Measurements from ENCODE around the gene FAM25G.
"Not testable (repeated sequence)": the region's sequence is repeated elsewhere in the genome, so short reads cannot be mapped to it uniquely, and the experiment has no call there.

Gene FAM25G

GRCh38 chr10:47458466-47459154, 32.9 kb downstream of the FAM25G start:
- Mint-ChIP-seq H3K4me1 (no peaks in the 10 kb centered on the region), H3K27me3 (peaks cover 36% of the 10 kb centered on the region), H3K4me3 (no peak overlapping the region), H3K9me3 (no peaks in the 10 kb centered on the region), H3K36me3 (ENCODE audit: insufficient read depth) (no peaks in the 10 kb centered on the region), H3K27ac (ENCODE audit: low read depth) (no peak overlapping the region)
- ATAC-seq (replicated peaks; ENCODE audit: extremely low read depth, poor library complexity, severe bottlenecking) (no peak), DNase-seq (ENCODE audit: low spot score in 2 of 2) (no peak)

GRCh38 chr10:47457826-47458225, 33.7 kb downstream of the FAM25G start:
- Mint-ChIP-seq H3K36me3 (ENCODE audit: insufficient read depth) (no peaks in the 10 kb centered on the region), H3K4me1 (no peaks in the 10 kb centered on the region)

GRCh38 chr10:47457528-47457820, 34.0 kb downstream of the FAM25G start:
- no peaks in the 10 kb centered on the region for H3K36me3 Mint-ChIP-seq (ENCODE audit: insufficient read depth)
- DNase-seq (ENCODE audit: low spot score in 2 of 2): no peak
- no peaks in the 10 kb centered on the region for H3K9me3 Mint-ChIP-seq
- no peak overlapping the region for H3K27ac Mint-ChIP-seq (ENCODE audit: low read depth)
- ATAC-seq (replicated peaks; ENCODE audit: extremely low read depth, poor library complexity, severe bottlenecking): no peak
- H3K4me1 Mint-ChIP-seq: no peaks in the 10 kb centered on the region
- H3K4me3 Mint-ChIP-seq: no peak overlapping the region
- peaks cover 36% of the 10 kb centered on the region for H3K27me3 Mint-ChIP-seq

More at GRCh38 chr10:47457826-47458225, 33.7 kb downstream of the FAM25G start:
- H3K9me3 Mint-ChIP-seq: no peaks in the 10 kb centered on the region
- no peak overlapping the region for H3K4me3 Mint-ChIP-seq
- peaks cover 36% of the 10 kb centered on the region for H3K27me3 Mint-ChIP-seq
- ATAC-seq (replicated peaks; ENCODE audit: extremely low read depth, poor library complexity, severe bottlenecking): no peak
- DNase-seq (ENCODE audit: low spot score in 2 of 2): no peak
- H3K27ac Mint-ChIP-seq (ENCODE audit: low read depth): no peak overlapping the region

GRCh38 chr10:47456794-47457527, 34.5 kb downstream of the FAM25G start:
- Mint-ChIP-seq H3K27ac (ENCODE audit: low read depth) (no peak overlapping the region), H3K9me3 (no peaks in the 10 kb centered on the region), H3K4me3 (no peak overlapping the region), H3K4me1 (no peaks in the 10 kb centered on the region), H3K27me3 (peaks cover 36% of the 10 kb centered on the region), H3K36me3 (ENCODE audit: insufficient read depth) (no peaks in the 10 kb centered on the region)
- no peak for DNase-seq (ENCODE audit: low spot score in 2 of 2)
- ATAC-seq (replicated peaks; ENCODE audit: extremely low read depth, poor library complexity, severe bottlenecking): no peak

DNA sequence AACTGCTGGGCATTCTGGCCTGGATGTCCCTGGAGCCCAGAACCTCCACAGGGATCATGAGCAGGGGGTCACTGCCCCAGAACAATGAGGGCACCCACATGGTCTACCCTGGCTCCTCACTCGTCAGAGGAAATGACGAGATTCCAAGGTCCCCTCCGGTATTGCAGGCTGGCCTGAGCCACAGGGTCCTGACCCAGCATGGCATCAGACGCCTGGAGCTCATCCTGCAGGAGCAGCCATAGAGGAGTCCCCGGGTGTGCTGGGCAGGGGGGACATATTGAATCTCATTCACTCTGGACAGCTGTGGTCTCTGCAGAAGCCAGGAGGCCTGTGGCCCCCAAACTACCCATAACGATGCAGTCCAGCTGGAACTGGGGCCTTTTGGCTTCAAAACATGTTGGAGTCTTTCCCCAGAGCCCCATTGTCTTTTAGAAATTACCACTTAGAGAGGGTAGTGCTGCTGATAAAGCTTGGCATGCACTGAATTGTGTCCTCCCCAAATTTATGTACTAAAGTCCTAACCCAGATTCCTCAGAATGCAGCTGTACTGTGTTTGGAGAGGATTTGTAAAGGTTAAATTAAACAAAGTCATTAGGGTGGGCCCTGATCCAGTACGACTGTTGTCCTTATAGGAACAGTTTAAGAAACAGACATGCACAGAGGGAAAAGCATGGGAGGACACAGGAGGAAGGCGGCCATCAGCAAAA, 35.3 kb downstream of the FAM25G start:
- no peaks in the 10 kb centered on the region for H3K36me3 Mint-ChIP-seq (ENCODE audit: insufficient read depth)
- H3K4me3 Mint-ChIP-seq: no peak overlapping the region
- H3K9me3 Mint-ChIP-seq: no peaks in the 10 kb centered on the region
- no peaks in the 10 kb centered on the region for H3K4me1 Mint-ChIP-seq
- ATAC-seq (replicated peaks; ENCODE audit: extremely low read depth, poor library complexity, severe bottlenecking) (no peak), DNase-seq (ENCODE audit: low spot score in 2 of 2) (no peak)
- peaks cover 36% of the 10 kb centered on the region for H3K27me3 Mint-ChIP-seq
- H3K27ac Mint-ChIP-seq (ENCODE audit: low read depth): no peak overlapping the region

DNA sequence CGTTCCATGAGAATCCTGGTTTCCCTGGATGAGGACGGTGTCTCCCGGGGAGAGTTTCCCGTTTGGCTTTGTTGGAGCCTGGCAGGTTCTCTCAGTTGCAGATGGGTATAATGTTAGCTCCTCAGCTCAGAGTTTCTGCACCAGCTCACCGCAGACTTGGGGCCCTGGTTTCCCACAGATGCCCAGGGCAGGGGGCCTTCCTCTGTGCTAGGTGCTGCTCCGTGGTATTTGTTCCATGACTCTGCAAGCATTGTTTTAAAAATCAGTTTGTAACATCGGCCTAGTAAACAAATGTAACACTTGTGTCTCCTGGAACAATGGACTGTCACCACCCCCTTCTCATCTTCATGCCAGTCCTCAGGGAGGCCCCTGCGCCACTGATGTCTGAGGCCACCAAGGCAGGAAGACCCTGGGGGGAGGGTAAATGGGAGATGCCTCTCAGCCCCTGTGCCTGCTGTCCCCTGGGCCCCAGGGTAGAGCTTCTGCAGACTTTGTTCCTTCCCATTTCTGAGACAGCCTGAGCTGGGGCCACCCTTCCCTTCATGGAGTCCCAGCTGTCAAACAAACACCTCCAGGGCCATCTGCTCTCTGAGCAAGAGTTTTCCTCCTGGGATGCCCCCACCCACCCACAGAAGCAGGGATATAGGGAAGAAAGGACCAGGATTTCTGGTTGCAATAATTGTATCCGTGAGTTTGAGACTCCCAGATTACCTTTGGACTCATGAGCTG, 36.0 kb downstream of the FAM25G start:
- not testable (repeated sequence) for H3K4me3 Mint-ChIP-seq; H3K36me3 Mint-ChIP-seq (ENCODE audit: insufficient read depth); ATAC-seq (replicated peaks; ENCODE audit: extremely low read depth, poor library complexity, severe bottlenecking); H3K9me3 Mint-ChIP-seq; H3K4me1 Mint-ChIP-seq; H3K27ac Mint-ChIP-seq (ENCODE audit: low read depth); DNase-seq (ENCODE audit: low spot score in 2 of 2)
- H3K27me3 Mint-ChIP-seq: peaks cover 36% of the 10 kb centered on the region

DNA sequence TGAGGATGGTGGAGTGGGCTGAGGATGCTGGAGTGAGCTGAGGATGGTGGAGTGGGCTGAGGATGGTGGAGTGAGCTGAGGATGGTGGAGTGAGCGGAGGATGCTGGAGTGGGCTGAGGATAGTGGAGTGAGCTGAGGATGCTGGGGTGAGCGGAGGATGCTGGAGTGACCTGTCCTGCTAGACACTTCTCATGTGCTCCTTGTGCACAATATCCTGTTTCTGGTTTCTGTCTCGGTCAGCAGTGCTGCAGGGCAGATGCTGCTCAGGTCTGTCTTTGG, 36.8 kb downstream of the FAM25G start:
- Mint-ChIP-seq H3K27ac (ENCODE audit: low read depth) (no peak overlapping the region), H3K36me3 (ENCODE audit: insufficient read depth) (no peaks in the 10 kb centered on the region), H3K9me3 (no peaks in the 10 kb centered on the region), H3K4me1 (no peaks in the 10 kb centered on the region), H3K27me3 (peaks cover 36% of the 10 kb centered on the region), H3K4me3 (no peak overlapping the region)
- ATAC-seq (replicated peaks; ENCODE audit: extremely low read depth, poor library complexity, severe bottlenecking): no peak
- DNase-seq (ENCODE audit: low spot score in 2 of 2): no peak

- no peak for DNase-seq (ENCODE audit: low spot score in 2 of 2)
- ATAC-seq (replicated peaks; ENCODE audit: extremely low read depth, poor library complexity, severe bottlenecking): no peak
- H3K4me1 Mint-ChIP-seq: no peaks in the 10 kb centered on the region
- H3K9me3 Mint-ChIP-seq: no peaks in the 10 kb centered on the region
- peaks cover 36% of the 10 kb centered on the region for H3K27me3 Mint-ChIP-seq
- H3K36me3 Mint-ChIP-seq (ENCODE audit: insufficient read depth): no peaks in the 10 kb centered on the region
- H3K27ac Mint-ChIP-seq (ENCODE audit: low read depth): no peak overlapping the region
- H3K4me3 Mint-ChIP-seq: no peak overlapping the region
These were observed 37.3 kb downstream of the FAM25G start for GRCh38 chr10:47454008-47454779.

GRCh38 chr10:47453141-47454007, 38.1 kb downstream of the FAM25G start:
- Mint-ChIP-seq H3K4me1 (no peaks in the 10 kb centered on the region), H3K27ac (ENCODE audit: low read depth) (no peak overlapping the region), H3K9me3 (no peaks in the 10 kb centered on the region), H3K36me3 (ENCODE audit: insufficient read depth) (no peaks in the 10 kb centered on the region), H3K27me3 (peaks cover 28% of the 10 kb centered on the region), H3K4me3 (no peak overlapping the region)
- ATAC-seq (replicated peaks; ENCODE audit: extremely low read depth, poor library complexity, severe bottlenecking) (no peak), DNase-seq (ENCODE audit: low spot score in 2 of 2) (no peak)

GRCh38 chr10:47452495-47453140, 38.9 kb downstream of the FAM25G start:
- Mint-ChIP-seq H3K4me3 (no peak overlapping the region), H3K9me3 (no peaks in the 10 kb centered on the region)
- ATAC-seq (replicated peaks; ENCODE audit: extremely low read depth, poor library complexity, severe bottlenecking): no peak

DNA sequence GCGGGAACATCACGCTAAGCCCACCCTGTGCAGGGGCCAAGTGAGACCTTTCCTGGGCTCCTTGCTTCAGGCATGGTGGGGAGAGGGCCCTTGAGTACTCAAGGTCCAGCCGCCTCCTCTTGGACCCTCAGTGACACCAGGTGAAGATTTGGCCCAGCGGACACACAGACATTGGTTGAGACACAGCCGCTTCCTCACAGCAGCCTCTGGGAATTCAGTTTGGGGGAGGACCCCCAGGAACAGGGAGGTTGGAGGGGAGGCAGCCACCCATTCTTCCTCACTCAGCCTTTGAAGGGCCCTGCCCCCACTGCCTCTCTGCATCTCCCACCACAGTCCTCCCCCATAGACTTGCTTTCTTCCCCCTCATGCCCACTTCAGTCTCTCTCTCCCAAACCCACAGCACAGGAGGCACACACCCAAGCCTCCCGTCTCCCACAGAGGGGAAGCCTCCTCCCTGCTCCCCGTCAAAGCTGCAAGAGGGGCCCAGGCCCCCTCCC, 39.5 kb downstream of the FAM25G start:
- Mint-ChIP-seq H3K36me3 (ENCODE audit: insufficient read depth) (peaks cover 2% of the 10 kb centered on the region), H3K4me1 (no peaks in the 10 kb centered on the region), H3K27me3 (peaks cover 20% of the 10 kb centered on the region), H3K27ac (ENCODE audit: low read depth) (no peak overlapping the region), H3K9me3 (no peaks in the 10 kb centered on the region), H3K4me3 (no peak overlapping the region)
- DNase-seq (ENCODE audit: low spot score in 2 of 2) (no peak), ATAC-seq (replicated peaks; ENCODE audit: extremely low read depth, poor library complexity, severe bottlenecking) (no peak)

More at GRCh38 chr10:47452495-47453140, 38.9 kb downstream of the FAM25G start:
- Mint-ChIP-seq H3K27ac (ENCODE audit: low read depth) (no peak overlapping the region), H3K4me1 (no peaks in the 10 kb centered on the region), H3K36me3 (ENCODE audit: insufficient read depth) (peaks cover 2% of the 10 kb centered on the region), H3K27me3 (peaks cover 21% of the 10 kb centered on the region)
- DNase-seq (ENCODE audit: low spot score in 2 of 2): no peak

All from central memory CD8-positive, alpha-beta T cell (primary cell).